ENCODE data around the gene SEL1L. TPM values are rescaled to one million over a fixed set of nuclear protein-coding genes. Genes with fewer than 3 reads are reported as not detected.

SEL1L gene
- polyA plus RNA-seq, 1 of the 3 experiments (the other 2 are of a cell fraction) = 13.8 TPM

GRCh38 chr14:81557146-81557545 lies 23.5 kb upstream of the SEL1L start (continued):
- TF ChIP-seq ZBTB33 (IDR thresholded peaks at IDR 0.05; ENCODE audit: borderline replicate concordance, low read depth) (no peak), TCF12 (IDR thresholded peaks at IDR 0.05) (no peak), FOXJ3 (CRISPR knock-in tag; IDR thresholded peaks at IDR 0.05) (no peak), TAF1 (IDR thresholded peaks at IDR 0.05; ENCODE audit: borderline replicate concordance, low read depth, low read length) (no peak), TEAD4 (IDR thresholded peaks at IDR 0.05; ENCODE audit: borderline replicate concordance, insufficient read depth) (no peak), NFIC (IDR thresholded peaks at IDR 0.05; ENCODE audit: borderline replicate concordance) (no peak), ELF1 (IDR thresholded peaks at IDR 0.05) (no peak)
- TF ChIP-seq, protein P1, sequence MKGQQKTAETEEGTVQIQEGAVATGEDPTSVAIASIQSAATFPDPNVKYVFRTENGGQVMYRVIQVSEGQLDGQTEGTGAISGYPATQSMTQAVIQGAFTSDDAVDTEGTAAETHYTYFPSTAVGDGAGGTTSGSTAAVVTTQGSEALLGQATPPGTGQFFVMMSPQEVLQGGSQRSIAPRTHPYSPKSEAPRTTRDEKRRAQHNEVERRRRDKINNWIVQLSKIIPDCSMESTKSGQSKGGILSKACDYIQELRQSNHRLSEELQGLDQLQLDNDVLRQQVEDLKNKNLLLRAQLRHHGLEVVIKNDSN (IDR thresholded peaks at IDR 0.05; ENCODE audit: borderline replicate concordance, low read depth) = no peak

GRCh38 chr14:81555684-81556083 lies 22.0 kb upstream of the SEL1L start:
- Histone ChIP-seq H3K4me2 (no peak overlapping the region), H3K4me3 (ENCODE audit: low read depth in 2 of 2, low read length in 1 of 2) (no peak overlapping the region), H3K27me3 (ENCODE audit: insufficient read depth) (no peaks in the 10 kb centered on the region; the same call in 1 of the 2 replicates), H4K20me1 (ENCODE audit: insufficient read depth) (no peaks in the 10 kb centered on the region), H3K36me3 (replicated peaks in 1 of 2; ENCODE audit: control insufficient read depth in 1 of 2, insufficient read depth in 2 of 2, low read length in 1 of 2) (no peaks in the 10 kb centered on the region), H3K4me1 (ENCODE audit: control insufficient read depth in 1 of 2, insufficient read depth in 2 of 2, low read depth in 1 of 2, low read length in 1 of 2) (no peaks in the 10 kb centered on the region), H3K79me2 (ENCODE audit: insufficient read depth) (no peaks in the 10 kb centered on the region), H3K9me3 (no peaks in the 10 kb centered on the region), H2AFZ (ENCODE audit: low read depth) (no peak overlapping the region), H3F3A (replicated peaks; ENCODE audit: insufficient read depth) (no peaks in the 10 kb centered on the region), H3K27ac (ENCODE audit: low read depth in 2 of 2, low read length in 1 of 2) (no peak overlapping the region), H3K9ac (no peak overlapping the region), H3K9me2 (no peaks in the 10 kb centered on the region)
- WGBS (ENCODE audit: low lambda C conversion rate) = 1% methylated on average over 2 of the region's 2 CpGs
- ChIA-PET POLR2A (no interaction called here), CTCF (no interaction called here)
- DNase-seq = no peak
- TF ChIP-seq GABPA (IDR thresholded peaks at IDR 0.05; ENCODE audit: low read depth) = no peak

- H2AFZ ChIP-seq (ENCODE audit: low read depth) = no peak overlapping the region
- CTCF ChIA-PET = no interaction called here
- no peak for TF ChIP-seq TEAD4 (IDR thresholded peaks at IDR 0.05; ENCODE audit: borderline replicate concordance, insufficient read depth)
- TF ChIP-seq, protein P2, sequence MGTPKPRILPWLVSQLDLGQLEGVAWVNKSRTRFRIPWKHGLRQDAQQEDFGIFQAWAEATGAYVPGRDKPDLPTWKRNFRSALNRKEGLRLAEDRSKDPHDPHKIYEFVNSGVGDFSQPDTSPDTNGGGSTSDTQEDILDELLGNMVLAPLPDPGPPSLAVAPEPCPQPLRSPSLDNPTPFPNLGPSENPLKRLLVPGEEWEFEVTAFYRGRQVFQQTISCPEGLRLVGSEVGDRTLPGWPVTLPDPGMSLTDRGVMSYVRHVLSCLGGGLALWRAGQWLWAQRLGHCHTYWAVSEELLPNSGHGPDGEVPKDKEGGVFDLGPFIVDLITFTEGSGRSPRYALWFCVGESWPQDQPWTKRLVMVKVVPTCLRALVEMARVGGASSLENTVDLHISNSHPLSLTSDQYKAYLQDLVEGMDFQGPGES (IDR thresholded peaks at IDR 0.05; ENCODE audit: low read depth, low read length) = no peak
- no peak for TF ChIP-seq TCF12 (IDR thresholded peaks at IDR 0.05)
- TF ChIP-seq POLR2AphosphoS5 (IDR thresholded peaks at IDR 0.05; ENCODE audit: low read depth, low read length) = no peak
- TF ChIP-seq USF2 (IDR thresholded peaks at IDR 0.05; ENCODE audit: borderline replicate concordance, low read depth, low read length) = no peak
- TF ChIP-seq, protein P3, sequence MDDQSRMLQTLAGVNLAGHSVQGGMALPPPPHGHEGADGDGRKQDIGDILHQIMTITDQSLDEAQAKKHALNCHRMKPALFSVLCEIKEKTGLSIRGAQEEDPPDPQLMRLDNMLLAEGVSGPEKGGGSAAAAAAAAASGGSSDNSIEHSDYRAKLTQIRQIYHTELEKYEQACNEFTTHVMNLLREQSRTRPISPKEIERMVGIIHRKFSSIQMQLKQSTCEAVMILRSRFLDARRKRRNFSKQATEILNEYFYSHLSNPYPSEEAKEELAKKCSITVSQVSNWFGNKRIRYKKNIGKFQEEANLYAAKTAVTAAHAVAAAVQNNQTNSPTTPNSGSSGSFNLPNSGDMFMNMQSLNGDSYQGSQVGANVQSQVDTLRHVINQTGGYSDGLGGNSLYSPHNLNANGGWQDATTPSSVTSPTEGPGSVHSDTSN (IDR thresholded peaks at IDR 0.05) = no peak
- TF ChIP-seq REST (IDR thresholded peaks at IDR 0.05; ENCODE audit: low read depth, low read length) = no peak
- no peak for TF ChIP-seq SIN3A (IDR thresholded peaks at IDR 0.05; ENCODE audit: borderline replicate concordance, low read depth, low read length)
- TF ChIP-seq FOXM1 (IDR thresholded peaks at IDR 0.05; ENCODE audit: low read depth) = no peak
- TF ChIP-seq NRF1 (IDR thresholded peaks at IDR 0.05; ENCODE audit: low read depth, low read length) = no peak
- no peak for TF ChIP-seq JUND (IDR thresholded peaks at IDR 0.05)
These were observed 21.4 kb upstream of the SEL1L start for GRCh38 chr14:81555051-81555450.

More at GRCh38 chr14:81555051-81555450, 21.4 kb upstream of the SEL1L start:
- Histone ChIP-seq H3K36me3 (replicated peaks in 1 of 2; ENCODE audit: control insufficient read depth in 1 of 2, insufficient read depth in 2 of 2, low read length in 1 of 2) (no peaks in the 10 kb centered on the region), H4K20me1 (ENCODE audit: insufficient read depth) (no peaks in the 10 kb centered on the region), H3K4me2 (no peak overlapping the region), H3K9me2 (no peaks in the 10 kb centered on the region), H3K9me3 (no peaks in the 10 kb centered on the region), H3K27ac (ENCODE audit: low read depth in 2 of 2, low read length in 1 of 2) (no peak overlapping the region), H3F3A (replicated peaks; ENCODE audit: insufficient read depth) (no peaks in the 10 kb centered on the region), H3K9ac (no peak overlapping the region), H3K27me3 (ENCODE audit: insufficient read depth) (no peaks in the 10 kb centered on the region; the same call in 1 of the 2 replicates), H3K79me2 (ENCODE audit: insufficient read depth) (no peaks in the 10 kb centered on the region), H3K4me3 (ENCODE audit: low read depth in 2 of 2, low read length in 1 of 2) (no peak overlapping the region), H3K4me1 (ENCODE audit: control insufficient read depth in 1 of 2, insufficient read depth in 2 of 2, low read depth in 1 of 2, low read length in 1 of 2) (no peaks in the 10 kb centered on the region)
- POLR2A ChIA-PET = no interaction called here
- WGBS (ENCODE audit: low lambda C conversion rate) = 2% methylated on average over 4 of the region's 4 CpGs
- DNase-seq = no peak

Data from SK-N-SH (cell line).